ES-I3 (cell line): Measurements from ENCODE around the gene FAM171A2.

Experiments
- H3K36me3 ChIP-seq: 2 replicates; pipeline ENCODE4 v1.6.1; 2013; ENCODE audit warnings: mild to moderate bottlenecking, low read length, control low read depth, moderate library complexity; ENCODE audit not compliant: insufficient read depth
- H3K4me1 ChIP-seq: 2 replicates; pipeline ENCODE4 v1.6.1; 2013; ENCODE audit warnings: mild to moderate bottlenecking, control low read depth, low read length; ENCODE audit not compliant: insufficient read depth
- H3K9ac ChIP-seq: 2 replicates; pipeline ENCODE4 v1.6.1; 2013; ENCODE audit warnings: low read depth, mild to moderate bottlenecking, low read length, moderate library complexity
- H3K9me3 ChIP-seq: 2 replicates; pipeline ENCODE4 v1.6.1; 2013; ENCODE audit warnings: mild to moderate bottlenecking, low read length, moderate library complexity; ENCODE audit not compliant: control insufficient read depth, insufficient read depth

The FAM171A2 gene

GRCh38 chr17:44308320-44308818 lies 55.3 kb downstream of the FAM171A2 start, which contains the start of gene RUNDC3A:
Gene RUNDC3A, plus strand, starts transcription at chr17:44308601. Its CDS starts 232 bp downstream, at chr17:44308833.
- no peaks in the 10 kb centered on the region for H3K36me3 ChIP-seq
- H3K9me3 ChIP-seq, result no peaks in the 10 kb centered on the region
- H3K4me1 ChIP-seq, result peaks cover 26% of the 10 kb centered on the region
- peak within 1 kb of the TSS; percentile 51 for H3K9ac ChIP-seq

- no peaks in the 10 kb centered on the region for H3K36me3 ChIP-seq
- peak overlapping the region; percentile 51 for H3K9ac ChIP-seq
- H3K4me1 ChIP-seq, result peaks cover 23% of the 10 kb centered on the region
- H3K9me3 ChIP-seq, result no peaks in the 10 kb centered on the region
Observed at GRCh38 chr17:44307387-44308186, 56.1 kb downstream of the FAM171A2 start.

- H3K9me3 ChIP-seq, result no peaks in the 10 kb centered on the region
- H3K4me1 ChIP-seq, result peaks cover 6% of the 10 kb centered on the region; the same call in 1 of the 2 replicates
- no peaks in the 10 kb centered on the region for H3K36me3 ChIP-seq
- no peak overlapping the region for H3K9ac ChIP-seq
Observed at GRCh38 chr17:44304651-44305050, 59.0 kb downstream of the FAM171A2 start.
